ENCODE measurements around the gene CADM2.

DNA sequence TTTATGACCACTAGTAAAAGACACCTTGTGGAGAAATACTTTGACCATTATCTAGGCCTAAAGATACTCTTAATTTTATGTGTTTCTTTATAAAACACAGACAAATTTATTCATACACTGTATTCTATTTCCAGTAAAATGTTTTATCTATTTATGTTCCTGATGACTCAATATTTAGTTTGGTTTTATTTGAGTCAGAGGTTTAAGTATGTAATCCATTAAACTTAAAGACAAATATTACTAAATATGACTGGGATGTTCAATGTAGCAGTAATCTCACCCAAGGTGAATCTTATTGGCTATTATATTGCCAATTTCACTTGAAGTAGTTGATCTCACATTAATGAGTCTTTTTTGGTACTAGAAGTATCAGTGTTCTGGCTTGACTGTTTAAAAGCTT, 799.7 kb downstream of the CADM2 start:
- TF ChIP-seq, protein P1, sequence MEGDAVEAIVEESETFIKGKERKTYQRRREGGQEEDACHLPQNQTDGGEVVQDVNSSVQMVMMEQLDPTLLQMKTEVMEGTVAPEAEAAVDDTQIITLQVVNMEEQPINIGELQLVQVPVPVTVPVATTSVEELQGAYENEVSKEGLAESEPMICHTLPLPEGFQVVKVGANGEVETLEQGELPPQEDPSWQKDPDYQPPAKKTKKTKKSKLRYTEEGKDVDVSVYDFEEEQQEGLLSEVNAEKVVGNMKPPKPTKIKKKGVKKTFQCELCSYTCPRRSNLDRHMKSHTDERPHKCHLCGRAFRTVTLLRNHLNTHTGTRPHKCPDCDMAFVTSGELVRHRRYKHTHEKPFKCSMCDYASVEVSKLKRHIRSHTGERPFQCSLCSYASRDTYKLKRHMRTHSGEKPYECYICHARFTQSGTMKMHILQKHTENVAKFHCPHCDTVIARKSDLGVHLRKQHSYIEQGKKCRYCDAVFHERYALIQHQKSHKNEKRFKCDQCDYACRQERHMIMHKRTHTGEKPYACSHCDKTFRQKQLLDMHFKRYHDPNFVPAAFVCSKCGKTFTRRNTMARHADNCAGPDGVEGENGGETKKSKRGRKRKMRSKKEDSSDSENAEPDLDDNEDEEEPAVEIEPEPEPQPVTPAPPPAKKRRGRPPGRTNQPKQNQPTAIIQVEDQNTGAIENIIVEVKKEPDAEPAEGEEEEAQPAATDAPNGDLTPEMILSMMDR (IDR thresholded peaks at IDR 0.05; ENCODE audit: poor library complexity): no peak
- TF ChIP-seq EZH2 (IDR thresholded peaks at IDR 0.05; ENCODE audit: borderline replicate concordance): no peak
- no peak for TF ChIP-seq EZH2phosphoT487 (IDR thresholded peaks at IDR 0.05; ENCODE audit: low read depth, severe bottlenecking, unreplicated experiment)

All from hepatocyte (in vitro differentiated cells).